Neutrophil (primary cell): Measurements from ENCODE around the gene MADD.

Source experiments
- H3K27ac ChIP-seq: fragments of 200-600 bp; sonication (generic); 2 replicates; pipeline ENCODE4 v1.5.1; 2016; ENCODE audit warnings: mild to moderate bottlenecking, moderate library complexity
- H3K27me3 ChIP-seq: fragments of 200-600 bp; sonication (generic); 2 replicates; pipeline ENCODE4 v1.6.0; 2016; ENCODE audit warnings: mild to moderate bottlenecking
- H3K36me3 ChIP-seq: fragments of 200-600 bp; sonication (generic); 2 replicates; pipeline ENCODE4 v1.5.1; 2017
- H3K4me1 ChIP-seq, 2 experiments: fragments of 200-600 bp in 1 of 2; sonication (generic) in 1 of 2; 1 replicate in 1 of 2; 2 replicates in 1 of 2; pipeline versions ENCODE4 v1.5.1 to v1.6.1; 2013 to 2016; ENCODE audit warnings: low read depth in 1 of 2, low read length in 1 of 2, mild to moderate bottlenecking in 1 of 2, moderate library complexity in 1 of 2; ENCODE audit not compliant: control insufficient read depth in 1 of 2, insufficient read depth in 1 of 2
- H3K4me3 ChIP-seq, 2 experiments: fragments of 200-600 bp in 1 of 2; sonication (generic) in 1 of 2; 1 replicate in 1 of 2; 2 replicates in 1 of 2; pipeline ENCODE4 v1.5.1; 2013 to 2016; ENCODE audit warnings: low read depth in 1 of 2, low read length in 1 of 2, mild to moderate bottlenecking in 1 of 2, moderate library complexity in 1 of 2
- H3K9me3 ChIP-seq: fragments of 200-600 bp; sonication (generic); 2 replicates; pipeline ENCODE4 v1.5.1; 2016
- TF ChIP-seq, protein P1 (sequence below): fragments of 200-600 bp; sonication (generic); IDR thresholded peaks from 2 replicates; pipeline ENCODE4 v1.5.1; 2016; ENCODE audit warnings: antibody characterized with exemption

The MADD gene

DNA sequence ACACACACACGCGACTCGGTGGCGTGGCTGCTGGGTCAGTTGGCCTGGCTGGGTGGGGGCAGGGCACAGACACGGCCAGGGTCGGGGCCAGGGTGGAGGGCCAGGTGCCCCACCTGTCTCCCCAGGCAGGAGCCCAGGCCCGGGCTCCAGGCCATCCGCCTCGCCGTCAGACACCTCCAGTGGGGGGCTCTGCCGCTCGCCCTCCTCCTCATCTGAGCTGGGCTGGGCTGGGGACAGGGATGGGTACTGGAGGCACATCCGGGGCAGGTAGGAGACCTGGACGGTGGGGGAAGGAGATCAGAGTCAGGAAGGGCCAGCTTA lies 88.8 kb downstream of the MADD start:
- Histone ChIP-seq H3K27me3 (no peaks in the 10 kb centered on the region), H3K36me3 (peaks cover 95% of the 10 kb centered on the region), H3K9me3 (no peaks in the 10 kb centered on the region), H3K4me1 (peaks cover 55 to 60% of the 10 kb centered on the region in 2 experiments), H3K27ac (peak overlapping the region; percentile 74), H3K4me3 (peak overlapping the region; percentile 41 to 55)
- TF ChIP-seq, protein P1, sequence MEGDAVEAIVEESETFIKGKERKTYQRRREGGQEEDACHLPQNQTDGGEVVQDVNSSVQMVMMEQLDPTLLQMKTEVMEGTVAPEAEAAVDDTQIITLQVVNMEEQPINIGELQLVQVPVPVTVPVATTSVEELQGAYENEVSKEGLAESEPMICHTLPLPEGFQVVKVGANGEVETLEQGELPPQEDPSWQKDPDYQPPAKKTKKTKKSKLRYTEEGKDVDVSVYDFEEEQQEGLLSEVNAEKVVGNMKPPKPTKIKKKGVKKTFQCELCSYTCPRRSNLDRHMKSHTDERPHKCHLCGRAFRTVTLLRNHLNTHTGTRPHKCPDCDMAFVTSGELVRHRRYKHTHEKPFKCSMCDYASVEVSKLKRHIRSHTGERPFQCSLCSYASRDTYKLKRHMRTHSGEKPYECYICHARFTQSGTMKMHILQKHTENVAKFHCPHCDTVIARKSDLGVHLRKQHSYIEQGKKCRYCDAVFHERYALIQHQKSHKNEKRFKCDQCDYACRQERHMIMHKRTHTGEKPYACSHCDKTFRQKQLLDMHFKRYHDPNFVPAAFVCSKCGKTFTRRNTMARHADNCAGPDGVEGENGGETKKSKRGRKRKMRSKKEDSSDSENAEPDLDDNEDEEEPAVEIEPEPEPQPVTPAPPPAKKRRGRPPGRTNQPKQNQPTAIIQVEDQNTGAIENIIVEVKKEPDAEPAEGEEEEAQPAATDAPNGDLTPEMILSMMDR: no peak

DNA sequence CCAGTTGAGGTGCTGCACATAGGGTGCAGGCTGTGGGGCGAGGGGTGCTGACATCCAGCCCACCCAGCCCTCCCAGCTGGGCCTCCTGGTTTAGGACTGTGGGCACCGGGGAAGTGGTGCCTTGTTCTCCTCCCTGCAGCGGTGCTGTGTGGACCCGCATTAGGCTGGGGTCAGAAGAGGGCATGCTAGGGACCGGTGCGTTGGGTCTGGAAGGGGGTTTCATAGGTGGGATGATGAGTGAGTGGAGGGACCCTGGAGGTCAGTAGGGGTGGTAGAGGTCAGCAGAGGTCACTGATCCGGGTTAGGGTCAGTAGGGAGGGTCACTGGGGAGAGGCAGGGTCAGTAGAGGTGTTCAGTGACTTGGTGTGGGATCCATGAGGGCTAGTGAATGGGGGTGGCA lies 89.2 kb downstream of the MADD start:
- peaks cover 58 to 61% of the 10 kb centered on the region in 2 experiments for H3K4me1 ChIP-seq
- peaks cover 93% of the 10 kb centered on the region for H3K36me3 ChIP-seq
- H3K4me3 ChIP-seq: peak overlapping the region; percentile 41 to 55
- no peaks in the 10 kb centered on the region for H3K27me3 ChIP-seq
- H3K27ac ChIP-seq: peak overlapping the region; percentile 74
- no peaks in the 10 kb centered on the region for H3K9me3 ChIP-seq
- TF ChIP-seq, protein P1: no peak

DNA sequence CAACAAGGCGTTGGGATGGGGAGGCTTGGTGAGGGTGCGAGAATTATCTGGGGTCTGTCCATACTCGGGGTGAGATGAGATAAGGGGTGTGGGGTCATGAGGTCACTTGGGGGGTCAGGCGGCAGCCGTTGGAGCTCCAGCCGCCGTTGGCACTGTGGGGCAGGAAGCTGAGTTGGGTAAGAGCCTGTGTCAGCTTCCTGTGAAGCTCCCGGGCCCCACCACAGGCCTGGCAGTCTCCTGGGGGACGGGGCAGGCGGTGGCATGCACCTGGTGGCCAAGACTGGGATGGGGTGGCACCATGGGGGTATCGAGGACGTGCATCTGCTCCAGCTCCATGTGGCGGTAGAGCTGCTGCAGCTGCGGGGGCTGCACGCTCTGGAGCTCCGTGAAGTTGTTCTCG lies 89.7 kb downstream of the MADD start:
- Histone ChIP-seq H3K36me3 (peaks cover 93% of the 10 kb centered on the region), H3K4me1 (peaks cover 63 to 66% of the 10 kb centered on the region in 2 experiments), H3K9me3 (no peaks in the 10 kb centered on the region), H3K27ac (peak overlapping the region; percentile 74), H3K4me3 (peak overlapping the region; percentile 41 to 55), H3K27me3 (no peaks in the 10 kb centered on the region)
- TF ChIP-seq, protein P1: no peak

- TF ChIP-seq, protein P1: no peak
- Histone ChIP-seq H3K4me3 (peak overlapping the region; percentile 41 to 55), H3K36me3 (peaks cover 93% of the 10 kb centered on the region)
These were observed 90.4 kb downstream of the MADD start for GRCh38 chr11:47360341-47360740.

DNA sequence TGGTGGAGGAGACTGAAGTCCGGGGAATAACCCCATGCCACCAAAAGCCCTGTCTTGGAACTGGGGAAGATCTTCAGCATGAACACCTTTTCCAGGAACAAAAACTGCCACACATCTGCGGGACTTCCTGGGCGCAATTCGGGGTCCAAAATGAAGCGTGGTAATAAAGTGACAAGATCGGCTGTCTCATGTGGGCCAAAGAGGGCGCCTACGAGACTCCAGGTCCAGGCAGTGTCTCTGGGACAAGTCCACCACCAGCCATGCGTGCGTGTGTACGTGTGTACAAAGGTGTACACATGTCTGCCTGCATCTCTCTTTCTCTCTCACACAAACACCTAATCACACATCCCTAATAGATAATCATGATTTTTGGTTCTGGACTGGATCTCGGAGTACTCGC lies 91.5 kb downstream of the MADD start:
- Histone ChIP-seq H3K4me1 (peaks cover 81 to 82% of the 10 kb centered on the region in 2 experiments), H3K27ac (peak overlapping the region; percentile 74), H3K4me3 (peak overlapping the region; percentile 18 to 55), H3K36me3 (peaks cover 93% of the 10 kb centered on the region), H3K27me3 (no peaks in the 10 kb centered on the region), H3K9me3 (no peaks in the 10 kb centered on the region)
- TF ChIP-seq, protein P1: no peak

More at GRCh38 chr11:47360341-47360740, 90.4 kb downstream of the MADD start:
- H3K27ac ChIP-seq: peak overlapping the region; percentile 74
- H3K9me3 ChIP-seq: no peaks in the 10 kb centered on the region
- H3K4me1 ChIP-seq: peaks cover 70 to 73% of the 10 kb centered on the region in 2 experiments
- H3K27me3 ChIP-seq: no peaks in the 10 kb centered on the region
